Measurements from ENCODE around the gene ZNF197. TPM values are rescaled to one million over a fixed set of nuclear protein-coding genes. Genes with fewer than 3 reads are reported as not detected.
A peak's percentile ranks its signal among the peaks of the same experiment; 100 is the strongest.

The ZNF197 gene
- total and polyA plus RNA-seq, 2 of the 13 experiments (the other 11 are each of a cell fraction or from before 2014, with no cell fraction given): 1.8 to 6.8 TPM

- TF ChIP-seq SOX13 (IDR thresholded peaks at IDR 0.05) (no peak), SOX13 (CRISPR knock-in tag; conservative IDR thresholded peaks at IDR 0.05 in 1 of 2, IDR thresholded peaks at IDR 0.05 in 1 of 2) (no peak), ZSCAN5A (CRISPR knock-in tag; IDR thresholded peaks at IDR 0.05; ENCODE audit: borderline replicate concordance) (0 out of 2 replicates have a peak, but pooled peaks have one; percentile 3), SAP130 (CRISPR knock-in tag; IDR thresholded peaks at IDR 0.05; ENCODE audit: low read depth) (peak; percentile 58), ZSCAN12 (CRISPR knock-in tag; IDR thresholded peaks at IDR 0.05) (no peak), MNT (IDR thresholded peaks at IDR 0.05) (no peak), TRAFD1 (CRISPR knock-in tag; IDR thresholded peaks at IDR 0.05; ENCODE audit: borderline replicate concordance) (no peak), HOXA5 (CRISPR knock-in tag; IDR thresholded peaks at IDR 0.05) (no peak), TGIF2 (CRISPR knock-in tag; IDR thresholded peaks at IDR 0.05) (no peak), RERE (CRISPR knock-in tag; IDR thresholded peaks at IDR 0.05; ENCODE audit: low read depth) (no peak), ZNF577 (CRISPR knock-in tag; IDR thresholded peaks at IDR 0.05; ENCODE audit: borderline replicate concordance, low read depth) (no peak), HNRNPUL1 (IDR thresholded peaks at IDR 0.05; ENCODE audit: low read depth, low read length) (no peak), PLSCR1 (CRISPR knock-in tag; IDR thresholded peaks at IDR 0.05; ENCODE audit: borderline replicate concordance) (no peak), BHLHE40 (IDR thresholded peaks at IDR 0.05; ENCODE audit: low read length) (no peak), ELF3 (CRISPR knock-in tag; IDR thresholded peaks at IDR 0.05) (no peak), YEATS2 (CRISPR knock-in tag; IDR thresholded peaks at IDR 0.05; ENCODE audit: borderline replicate concordance) (no peak)
These were observed 40.0 kb upstream of the ZNF197 start, which contains the start of gene ZNF660 (continued) for GRCh38 chr3:44584646-44585501.
